IMR-90 (cell line): ENCODE measurements around the gene SNX15. TPM values are rescaled to one million over a fixed set of nuclear protein-coding genes. Genes with fewer than 3 reads are reported as not detected.

Experiments used
- ATAC-seq: fragments of 200-7000 bp; cut with Tn5 transposase; 2 replicates; pipeline ENCODE4 v1.9.1; 2020; ENCODE audit warnings: low read depth, mild to moderate bottlenecking, moderate library complexity
- BruUV-seq: library from RNA; stranded (reverse); fragments of 400-500 nt; replicated peaks from 2 replicates; lab custom pipeline; 2021; lab: Mats Ljungman, UMichigan
- CTCF ChIA-PET: fragments of 300-600 bp; formaldehyde crosslinking; extraction: SDS; loops from one replicate; lab custom pipeline; 2021; ENCODE audit warnings: antibody characterized with exemption; lab: Yijun Ruan, JAX
- POLR2A ChIA-PET: fragments of 300-600 bp; sonication (Branson Sonifier 250); formaldehyde crosslinking; loops from one replicate; lab custom pipeline; 2022; ENCODE audit warnings: antibody characterized with exemption; ENCODE audit not compliant: unreplicated experiment; lab: Charles Lee
- DNase-seq: peaks from one replicate; pipeline ENCODE4 v3.0.0; 2013
- H2AFZ ChIP-seq: replicated peaks from 2 replicates; pipeline ENCODE3; 2013; ENCODE audit warnings: low read length, mild to moderate bottlenecking; ENCODE audit not compliant: poor library complexity
- H2AK5ac ChIP-seq: 2 replicates; pipeline ENCODE4 v1.6.1; 2013; ENCODE audit warnings: low read depth, low read length, inconsistent platforms
- H2AK9ac ChIP-seq: replicated peaks from 2 replicates; pipeline ENCODE3; 2013; ENCODE audit warnings: mild to moderate bottlenecking, low read depth, low read length, moderate library complexity; ENCODE audit not compliant: poor library complexity
- H2BK120ac ChIP-seq: 2 replicates; pipeline ENCODE4 v1.6.1; 2013; ENCODE audit warnings: low read depth, low read length, inconsistent platforms
- H2BK15ac ChIP-seq: 3 replicates; pipeline ENCODE4 v1.6.1; 2013; ENCODE audit warnings: low read depth, low read length, inconsistent platforms
- H2BK20ac ChIP-seq: 2 replicates; pipeline ENCODE4 v1.6.1; 2013; ENCODE audit warnings: low read depth, mild to moderate bottlenecking, inconsistent platforms, low read length, moderate library complexity
- H2BK5ac ChIP-seq: 2 replicates; pipeline ENCODE4 v1.6.1; 2013; ENCODE audit warnings: mild to moderate bottlenecking, low read depth, low read length, inconsistent platforms; ENCODE audit not compliant: poor library complexity, severe bottlenecking
- H3K14ac ChIP-seq: replicated peaks from 2 replicates; pipeline ENCODE4 v1.6.1; 2013; ENCODE audit warnings: low read depth, low read length, inconsistent platforms
- H3K18ac ChIP-seq: 2 replicates; pipeline ENCODE4 v1.6.1; 2013; ENCODE audit warnings: low read depth, low read length, control low read depth
- H3K23ac ChIP-seq: 2 replicates; pipeline ENCODE4 v1.6.1; 2013; ENCODE audit warnings: low read depth, low read length, inconsistent platforms
- H3K27ac ChIP-seq: 2 replicates; pipeline ENCODE4 v1.5.1; 2013; ENCODE audit warnings: mild to moderate bottlenecking, control low read depth, low read length; ENCODE audit not compliant: insufficient read depth
- H3K27me3 ChIP-seq: 2 replicates; pipeline ENCODE4 v1.6.1; 2013; ENCODE audit warnings: low read length; ENCODE audit not compliant: control insufficient read depth, insufficient read depth
- H3K36me3 ChIP-seq: 2 replicates; pipeline ENCODE4 v1.6.1; 2013; ENCODE audit warnings: low read length, mixed read lengths; ENCODE audit not compliant: control insufficient read depth, insufficient read depth
- H3K4ac ChIP-seq: 2 replicates; pipeline ENCODE4 v1.6.1; 2013; ENCODE audit warnings: low read depth, low read length, inconsistent platforms
- H3K4me1 ChIP-seq: 2 replicates; pipeline ENCODE4 v1.6.1; 2013; ENCODE audit warnings: low read length, mixed read lengths; ENCODE audit not compliant: control insufficient read depth, insufficient read depth
- H3K4me2 ChIP-seq: 2 replicates; pipeline ENCODE4 v1.6.1; 2013; ENCODE audit warnings: low read depth, mild to moderate bottlenecking, control low read depth, low read length, moderate library complexity
- H3K4me3 ChIP-seq: 2 replicates; pipeline ENCODE4 v1.5.1; 2013; ENCODE audit warnings: low read depth, mild to moderate bottlenecking, control low read depth, low read length, moderate library complexity; ENCODE audit not compliant: insufficient read depth
- H3K56ac ChIP-seq: 2 replicates; pipeline ENCODE4 v1.6.1; 2013; ENCODE audit warnings: low read length, inconsistent platforms; ENCODE audit not compliant: insufficient read depth; ENCODE audit errors: extremely low read depth
- H3K79me1 ChIP-seq, 2 experiments: 2 replicates each; pipeline ENCODE4 v1.6.1; 2013; ENCODE audit warnings: low read length in 2 of 2, inconsistent platforms in 1 of 2, low read depth in 1 of 2
- H3K9ac ChIP-seq: 2 replicates; pipeline ENCODE4 v1.6.1; 2013; ENCODE audit warnings: low read depth, low read length, control low read depth
- H3K9me1 ChIP-seq: 2 replicates; pipeline ENCODE4 v1.6.1; 2013; ENCODE audit warnings: low read length, inconsistent platforms; ENCODE audit not compliant: insufficient read depth
- H3K9me3 ChIP-seq: 2 replicates; pipeline ENCODE4 v1.6.1; 2013; ENCODE audit warnings: low read length; ENCODE audit not compliant: control insufficient read depth, insufficient read depth
- H4K20me1 ChIP-seq: 2 replicates; pipeline ENCODE4 v1.6.1; 2013; ENCODE audit warnings: low read length, inconsistent platforms; ENCODE audit not compliant: insufficient read depth
- H4K5ac ChIP-seq: 2 replicates; pipeline ENCODE4 v1.6.1; 2013; ENCODE audit warnings: mild to moderate bottlenecking, low read depth, low read length, control low read depth
- H4K8ac ChIP-seq, 2 experiments: 2 replicates each; pipeline ENCODE4 v1.6.1; 2013; ENCODE audit warnings: low read depth in 2 of 2, low read length in 2 of 2, control low read depth in 1 of 2, inconsistent platforms in 1 of 2
- H4K91ac ChIP-seq: 2 replicates; pipeline ENCODE4 v1.6.1; 2013; ENCODE audit warnings: low read depth, low read length, inconsistent platforms; ENCODE audit not compliant: insufficient read depth
- BHLHE40 ChIP-seq: fragments of 150-350 bp; IDR thresholded peaks from 2 replicates; pipeline ENCODE4 v1.6.1; 2016; ENCODE audit warnings: mild to moderate bottlenecking, low read depth, low read length
- MAZ ChIP-seq: IDR thresholded peaks from 2 replicates; pipeline ENCODE4 v1.6.1; 2012; ENCODE audit warnings: low read depth, mild to moderate bottlenecking, low read length, improper control_type of control experiment, moderate library complexity, borderline replicate concordance
- WGBS, 2 experiments: methylation state at CpG; one replicate each; pipeline versions ENCODE4 v1.1.5 to v1.1.7; 2013; ENCODE audit warnings: missing lambda C conversion rate in 2 of 2; ENCODE audit not compliant: insufficient read length in 1 of 2; ENCODE audit errors: extremely low coverage in 2 of 2; 5-methylcytosine and 5-hydroxymethylcytosine counted together
- dilution Hi-C: fragments of 300-500 bp; cut with HindIII; formaldehyde crosslinking; loops from one replicate; pipeline ENCODE4 v1.14.3; 2018; ENCODE audit warnings: low sequenced_read_pairs; ENCODE audit not compliant: unreplicated experiment
- in situ Hi-C: fragments of 300-500 bp; cut with MboI; formaldehyde crosslinking; loops from 3 replicates; pipeline ENCODE4 v1.14.3; 2019; ENCODE audit warnings: low sequenced_read_pairs, inconsistent platforms, mixed read lengths
- intact Hi-C: fragments of 100-400 bp; cut with micrococcal nuclease; formaldehyde crosslinking; loops from 2 replicates; pipeline ENCODE4 v1.10.0; 2022
- polyA plus RNA-seq, 3 experiments: library from polyadenylated mRNA; depleted of rRNA; stranded (reverse); fragments of >200 nt; gene quantifications; 2 replicates each; pipeline ENCODE4 v1.2.3, GENCODE V29; 2012; ENCODE audit warnings: low replicate concordance in 1 of 3
- total RNA-seq: library from RNA; depleted of rRNA; stranded (reverse); fragments of >200 nt; gene quantifications from 2 replicates; pipeline ENCODE4 v1.2.3, GENCODE V29; 2012

The SNX15 gene
- total and polyA plus RNA-seq, 2 of the 4 experiments (the other 2 are of a cell fraction): 9.0 to 16.3 TPM

DNA sequence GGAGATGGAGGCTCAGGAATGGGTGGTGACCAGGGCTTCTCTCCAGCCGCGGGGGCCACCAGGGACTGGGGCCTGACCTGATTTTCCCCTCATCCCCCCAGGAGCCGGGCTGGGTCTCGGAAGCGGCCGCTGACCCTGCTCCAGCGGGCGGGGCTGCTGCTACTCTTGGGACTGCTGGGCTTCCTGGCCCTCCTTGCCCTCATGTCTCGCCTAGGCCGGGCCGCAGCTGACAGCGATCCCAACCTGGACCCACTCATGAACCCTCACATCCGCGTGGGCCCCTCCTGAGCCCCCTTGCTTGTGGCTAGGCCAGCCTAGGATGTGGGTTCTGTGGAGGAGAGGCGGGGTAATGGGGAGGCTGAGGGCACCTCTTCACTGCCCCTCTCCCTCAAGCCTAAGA, 60.6 kb downstream of the SNX15 start:
- H2AK9ac ChIP-seq: no peak overlapping the region
- no peak overlapping the region for H3K4me2 ChIP-seq
- no peak overlapping the region for H3K18ac ChIP-seq
- no peak overlapping the region for H2BK20ac ChIP-seq
- no peaks in the 10 kb centered on the region for H3K9me1 ChIP-seq
- H2BK5ac ChIP-seq: no peak overlapping the region
- H4K20me1 ChIP-seq: no peaks in the 10 kb centered on the region; the same call in 1 of the 2 replicates
- H3K79me1 ChIP-seq: peaks cover 25 to 31% of the 10 kb centered on the region in 2 experiments
- intact Hi-C loops: no loop called here
- no peak overlapping the region for H2BK15ac ChIP-seq
- DNase-seq (no peak), ATAC-seq (no peak)
- no peaks in the 10 kb centered on the region for H3K9me3 ChIP-seq
- in situ Hi-C loops: no loop called here
- H2AFZ ChIP-seq: no peak overlapping the region
- no peak overlapping the region for H3K4me3 ChIP-seq
- TF ChIP-seq MAZ (no peak), BHLHE40 (no peak)
- no peak overlapping the region for H3K27ac ChIP-seq
- CTCF ChIA-PET: no interaction called here
- WGBS, 2 experiments: no CpG with 5 or more reads among the region's 15 CpGs
- dilution Hi-C loops: no loop called here
- no peak overlapping the region for H3K14ac ChIP-seq
- H4K5ac ChIP-seq: no peak overlapping the region
- H3K36me3 ChIP-seq: peaks cover 35% of the 10 kb centered on the region
- H4K91ac ChIP-seq: no peak overlapping the region
- no TSS peak for BruUV-seq
- no peak overlapping the region for H3K56ac ChIP-seq
- POLR2A ChIA-PET: no interaction called here
- H3K4me1 ChIP-seq: peaks cover 4% of the 10 kb centered on the region; the same call in 1 of the 2 replicates
- H3K9ac ChIP-seq: no peak overlapping the region
- no peak overlapping the region for H2BK120ac ChIP-seq
- H3K4ac ChIP-seq: no peak overlapping the region
- H2AK5ac ChIP-seq: no peak overlapping the region
- no peak overlapping the region for H3K23ac ChIP-seq
- H4K8ac ChIP-seq: no peak overlapping the region
- H3K27me3 ChIP-seq: no peaks in the 10 kb centered on the region
